Left lung (tissue), 10 donors: ENCODE results near the gene ZNF780B. TPM values are rescaled to one million over a fixed set of nuclear protein-coding genes. Genes with fewer than 3 reads are reported as not detected.
A peak's percentile ranks its signal among the peaks of the same experiment; 100 is the strongest.

Source experiments
- ATAC-seq: fragments of 200-7000 bp; cut with Tn5 transposase; one replicate; pipeline ENCODE4 v1.9.1; 2020; ENCODE audit warnings: moderate library complexity
- DNase-seq, 4 donors: peaks; one replicate each; pipeline ENCODE4 v3.0.0-alpha.2; 2013 to 2020
- H3K27ac ChIP-seq, 2 donors: fragments of 200-600 bp; sonication (generic) in 1 of 2; one replicate each; pipeline versions ENCODE4 v1.5.0 to v1.8.0; 2020 to 2021
- H3K27me3 ChIP-seq, 2 donors: fragments of 200-600 bp; sonication (generic) in 1 of 2; one replicate each; pipeline versions ENCODE4 v1.5.0 to v1.8.0; 2020 to 2021
- H3K36me3 ChIP-seq, 2 donors: fragments of 200-600 bp; sonication (generic) in 1 of 2; one replicate each; pipeline versions ENCODE4 v1.5.0 to v1.8.0; 2020 to 2021
- H3K4me1 ChIP-seq, 2 donors: fragments of 200-600 bp; one replicate each; pipeline ENCODE4 v1.8.0; 2021
- H3K4me3 ChIP-seq, 2 donors: fragments of 200-600 bp; sonication (generic) in 1 of 2; one replicate each; pipeline versions ENCODE4 v1.5.0 to v1.8.0; 2020 to 2021; ENCODE audit warnings: mild to moderate bottlenecking in 1 of 2
- H3K9me3 ChIP-seq, 2 donors: fragments of 200-600 bp; sonication (generic) in 1 of 2; one replicate each; pipeline versions ENCODE4 v1.5.0 to v1.8.0; 2020 to 2021
- CTCF ChIP-seq, 2 donors: fragments of 200-600 bp; sonication (generic) in 1 of 2; IDR thresholded peaks; one replicate each; pipeline versions ENCODE4 v1.5.0 to v1.8.0; 2021; ENCODE audit warnings: antibody characterized with exemption in 2 of 2
- intact Hi-C, 2 donors: fragments of 100-400 bp; cut with DNase I; formaldehyde crosslinking; loops; one replicate each; pipeline versions ENCODE4 v1.11.2 to v1.14.2; 2022
- polyA plus RNA-seq, 6 donors: library from polyadenylated mRNA; unstranded; fragments of 120-200 nt; gene quantifications; one replicate each; pipeline ENCODE4 v1.2.1, GENCODE V29; 2013; ENCODE audit not compliant: insufficient read length in 6 of 6
- total RNA-seq, 2 donors: library from RNA; stranded (reverse); fragmentation: NEBNext Ultra II Directional; extraction: Animal tissue kit (Norgen Biotek cat#: 25700); gene quantifications; one replicate each; pipeline ENCODE4 v1.2.1, GENCODE V29; 2021
- donor health status: DM: no; HTN: yes; CAD: no.
- donor health status: DM: no; HTN: no; CAD: no.

Gene ZNF780B
- total and polyA plus RNA-seq, 8 donors = 17.0 to 41.3 (median 31.5) TPM

DNA sequence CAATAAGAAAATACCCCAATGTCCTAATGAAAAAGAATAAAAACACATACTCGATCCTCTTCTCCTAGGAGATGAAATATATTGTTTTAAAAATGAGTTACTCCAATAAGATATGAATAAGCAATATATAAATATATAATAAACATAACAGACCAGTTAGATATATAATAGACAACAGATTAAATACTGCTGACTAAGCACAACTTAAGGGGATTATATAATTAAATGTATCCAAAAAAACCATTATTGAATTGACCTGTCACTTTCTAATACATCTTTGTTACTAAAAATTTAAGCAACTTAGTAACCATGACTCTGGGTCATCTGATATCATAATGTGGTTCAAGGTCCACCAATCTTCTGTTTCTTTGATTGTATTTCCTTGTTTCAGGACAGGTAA lies 14.0 kb upstream of the ZNF780B start:
- ATAC-seq (no peak), DNase-seq (no peak)
- peaks cover 0 to 32% of the 10 kb centered on the region in 2 donors for H3K9me3 ChIP-seq
- peaks cover 0 to 18% of the 10 kb centered on the region in 2 donors for H3K36me3 ChIP-seq
- H3K27ac ChIP-seq = no peak overlapping the region
- H3K4me1 ChIP-seq = no peaks in the 10 kb centered on the region
- TF ChIP-seq CTCF (IDR thresholded peaks at IDR 0.05) = no peak
- intact Hi-C loops = no loop called here
- no peak overlapping the region for H3K4me3 ChIP-seq
- no peaks in the 10 kb centered on the region for H3K27me3 ChIP-seq

DNA sequence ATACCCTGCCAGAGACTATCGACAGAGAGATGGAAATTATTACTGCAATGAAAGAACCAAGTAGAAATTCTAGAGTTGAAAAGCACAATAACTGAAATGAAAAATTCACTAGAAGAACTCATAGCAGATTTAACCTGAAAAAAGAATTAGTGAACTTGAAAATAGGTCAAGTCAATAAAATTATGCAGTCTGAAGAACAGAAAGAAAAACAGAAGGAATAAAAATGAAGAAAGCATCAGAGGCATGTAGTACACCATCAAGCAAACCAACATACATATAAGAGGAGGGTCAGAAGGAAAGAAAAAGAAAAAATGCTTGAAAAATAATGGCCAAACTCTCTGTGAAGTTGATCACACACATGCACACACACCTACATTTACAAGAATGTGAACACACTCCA lies 3.6 kb upstream of the ZNF780B start:
- Histone ChIP-seq H3K4me1 (peaks cover 0 to 12% of the 10 kb centered on the region in 2 donors), H3K4me3 (no peak overlapping the region), H3K36me3 (no peaks in the 10 kb centered on the region), H3K9me3 (peaks cover 0 to 31% of the 10 kb centered on the region in 2 donors), H3K27me3 (no peaks in the 10 kb centered on the region), H3K27ac (no peak overlapping the region)
- intact Hi-C loops = no loop called here
- TF ChIP-seq CTCF (IDR thresholded peaks at IDR 0.05) = no peak
- DNase-seq (no peak), ATAC-seq (no peak)

DNA sequence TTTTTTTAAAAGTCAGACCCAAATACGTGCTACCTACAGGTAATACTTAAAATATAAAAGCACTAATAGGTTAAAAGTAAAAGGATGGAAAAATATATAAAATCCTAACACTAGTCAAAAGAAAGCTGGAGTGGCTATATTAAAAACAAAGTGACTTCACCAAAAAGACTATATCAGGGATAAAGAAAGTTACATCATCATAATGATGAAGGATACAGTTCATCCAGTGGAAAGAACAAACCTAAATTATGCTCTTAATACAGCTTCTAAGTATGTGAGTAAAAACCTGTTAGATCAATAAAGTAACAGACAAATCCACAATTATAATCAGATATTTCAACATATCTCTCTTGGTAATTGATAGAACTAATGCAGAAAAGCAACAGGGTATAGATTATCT lies 1.1 kb upstream of the ZNF780B start:
- no peaks in the 10 kb centered on the region for H3K27me3 ChIP-seq
- DNase-seq (no peak), ATAC-seq (no peak)
- peaks cover 0 to 27% of the 10 kb centered on the region in 2 donors for H3K9me3 ChIP-seq
- intact Hi-C loops = no loop called here
- no peak overlapping the region for H3K4me3 ChIP-seq
- no peaks in the 10 kb centered on the region for H3K36me3 ChIP-seq
- TF ChIP-seq CTCF (IDR thresholded peaks at IDR 0.05) = no peak
- H3K4me1 ChIP-seq = peaks cover 0 to 15% of the 10 kb centered on the region in 2 donors
- H3K27ac ChIP-seq = no peak overlapping the region

DNA sequence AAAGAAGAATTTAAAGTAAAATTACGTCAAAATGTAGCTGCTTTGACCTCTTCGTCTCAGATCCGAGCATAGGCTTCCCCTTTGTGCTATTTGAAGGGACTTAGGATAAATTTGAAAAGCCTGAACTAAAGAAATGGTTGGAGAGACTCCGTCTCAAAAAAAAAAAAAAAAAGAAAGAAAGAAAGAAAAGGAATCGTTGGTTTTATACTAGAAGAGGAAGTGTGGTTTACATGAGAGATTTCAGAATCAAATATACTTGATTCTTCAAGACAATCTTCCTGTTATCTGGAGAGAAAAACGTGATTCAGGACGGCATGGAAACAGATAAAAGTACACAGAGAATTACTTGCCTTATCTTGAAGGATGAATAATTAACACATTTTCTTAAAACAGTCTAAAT lies 474 bp upstream of the ZNF780B start:
- TF ChIP-seq CTCF (IDR thresholded peaks at IDR 0.05) = no peak
- Histone ChIP-seq H3K27ac (peak overlapping the region in 1 of 2 donors; percentile 77), H3K4me1 (peaks cover 0 to 15% of the 10 kb centered on the region in 2 donors), H3K4me3 (peak overlapping the region; percentile 53 to 78), H3K27me3 (no peaks in the 10 kb centered on the region), H3K9me3 (peaks cover 0 to 27% of the 10 kb centered on the region in 2 donors), H3K36me3 (no peaks in the 10 kb centered on the region)
- ATAC-seq (no peak), DNase-seq (no peak)
- intact Hi-C loops = no loop called here

- H3K9me3 ChIP-seq = peaks cover 0 to 23% of the 10 kb centered on the region in 2 donors
- H3K4me1 ChIP-seq = peaks cover 0 to 15% of the 10 kb centered on the region in 2 donors
- H3K4me3 ChIP-seq = peak overlapping the region; percentile 53 to 78
- no peak for ATAC-seq
- intact Hi-C loops = no loop called here
- TF ChIP-seq CTCF (IDR thresholded peaks at IDR 0.05) = no peak
- peaks cover 0 to 6% of the 10 kb centered on the region in 2 donors for H3K36me3 ChIP-seq
- no peaks in the 10 kb centered on the region for H3K27me3 ChIP-seq
- no peak for DNase-seq
- H3K27ac ChIP-seq = no peak overlapping the region
Measured at GRCh38 chr19:40055049-40055448, 982 bp downstream of the ZNF780B start.
